ENCODE measurements around the gene NXPH1. TPM values are rescaled to one million over a fixed set of nuclear protein-coding genes. Genes with fewer than 3 reads are reported as not detected.

Gene NXPH1
- total RNA-seq, 1 donor from 2014 or later = not detected

Other genes with a start within 250 kb of the NXPH1 start
- gene ICA1, start 171.4 kb upstream of the NXPH1 start, total RNA-seq = 21.9 TPM